Measurements from ENCODE around the gene EML6. TPM values are rescaled to one million over a fixed set of nuclear protein-coding genes. Genes with fewer than 3 reads are reported as not detected.

The EML6 gene
- total RNA-seq, 1 experiment from 2014 or later: 5.2 TPM

DNA sequence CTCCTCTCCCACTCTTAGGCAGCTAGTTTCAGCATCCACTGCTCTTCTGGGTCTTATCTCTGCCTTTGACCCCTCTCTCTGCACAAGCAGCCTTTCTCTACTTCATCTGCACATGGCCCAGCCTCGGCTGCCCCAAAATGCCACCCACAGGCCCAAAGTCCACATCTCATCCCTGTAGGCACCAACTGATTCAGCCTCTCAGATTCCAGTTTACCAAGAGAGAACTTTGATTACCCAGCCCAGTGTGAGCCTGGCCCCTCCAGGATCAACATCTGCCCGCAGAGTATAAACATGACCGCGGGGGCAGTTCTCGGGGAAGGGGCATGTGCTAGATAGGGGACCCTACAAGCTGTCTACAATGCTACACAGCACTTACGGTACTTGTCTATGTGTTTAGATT is 185.1 kb downstream of the EML6 start:
- Histone ChIP-seq H3K9me3 (no peaks in the 10 kb centered on the region), H3K36me3 (ENCODE audit: control insufficient read depth, insufficient read depth, low read length) (no peaks in the 10 kb centered on the region), H3K4me3 (ENCODE audit: low read depth, low read length) (no peak overlapping the region), H3K4me1 (peaks cover 29% of the 10 kb centered on the region), H3K27me3 (replicated peaks; ENCODE audit: control insufficient read depth, insufficient read depth, low read length) (no peaks in the 10 kb centered on the region)
- Mint-ChIP-seq H3K36me3 (ENCODE audit: insufficient read depth, unreplicated experiment) (no peaks in the 10 kb centered on the region), H3K4me1 (ENCODE audit: low read depth, unreplicated experiment) (peaks cover 23% of the 10 kb centered on the region), H3K27ac (ENCODE audit: unreplicated experiment) (no peak overlapping the region), H3K27me3 (ENCODE audit: insufficient read depth, unreplicated experiment) (no peaks in the 10 kb centered on the region), H3K4me3 (ENCODE audit: unreplicated experiment) (no peak overlapping the region), H3K9me3 (ENCODE audit: unreplicated experiment) (no peaks in the 10 kb centered on the region)
- intact Hi-C loops (cut with micrococcal nuclease; ENCODE audit: unreplicated experiment): no loop called here
- no TSS peak for BruUV-seq (replicated peaks)
- TF ChIP-seq, protein P1, sequence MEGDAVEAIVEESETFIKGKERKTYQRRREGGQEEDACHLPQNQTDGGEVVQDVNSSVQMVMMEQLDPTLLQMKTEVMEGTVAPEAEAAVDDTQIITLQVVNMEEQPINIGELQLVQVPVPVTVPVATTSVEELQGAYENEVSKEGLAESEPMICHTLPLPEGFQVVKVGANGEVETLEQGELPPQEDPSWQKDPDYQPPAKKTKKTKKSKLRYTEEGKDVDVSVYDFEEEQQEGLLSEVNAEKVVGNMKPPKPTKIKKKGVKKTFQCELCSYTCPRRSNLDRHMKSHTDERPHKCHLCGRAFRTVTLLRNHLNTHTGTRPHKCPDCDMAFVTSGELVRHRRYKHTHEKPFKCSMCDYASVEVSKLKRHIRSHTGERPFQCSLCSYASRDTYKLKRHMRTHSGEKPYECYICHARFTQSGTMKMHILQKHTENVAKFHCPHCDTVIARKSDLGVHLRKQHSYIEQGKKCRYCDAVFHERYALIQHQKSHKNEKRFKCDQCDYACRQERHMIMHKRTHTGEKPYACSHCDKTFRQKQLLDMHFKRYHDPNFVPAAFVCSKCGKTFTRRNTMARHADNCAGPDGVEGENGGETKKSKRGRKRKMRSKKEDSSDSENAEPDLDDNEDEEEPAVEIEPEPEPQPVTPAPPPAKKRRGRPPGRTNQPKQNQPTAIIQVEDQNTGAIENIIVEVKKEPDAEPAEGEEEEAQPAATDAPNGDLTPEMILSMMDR (IDR thresholded peaks at IDR 0.05; ENCODE audit: insufficient read depth in 1 of 2, low read depth in 1 of 2, low read length in 1 of 2, severe bottlenecking in 1 of 2, unreplicated experiment in 1 of 2): no peak
- ChIA-PET CTCF (interaction anchor here (1.4 kb wide), 1 partner anchor 9 kb away, joined by 3 read pairs; no protein-coding TSS in a partner anchor), POLR2A (no interaction called here)
- no peak for DNase-seq

DNA sequence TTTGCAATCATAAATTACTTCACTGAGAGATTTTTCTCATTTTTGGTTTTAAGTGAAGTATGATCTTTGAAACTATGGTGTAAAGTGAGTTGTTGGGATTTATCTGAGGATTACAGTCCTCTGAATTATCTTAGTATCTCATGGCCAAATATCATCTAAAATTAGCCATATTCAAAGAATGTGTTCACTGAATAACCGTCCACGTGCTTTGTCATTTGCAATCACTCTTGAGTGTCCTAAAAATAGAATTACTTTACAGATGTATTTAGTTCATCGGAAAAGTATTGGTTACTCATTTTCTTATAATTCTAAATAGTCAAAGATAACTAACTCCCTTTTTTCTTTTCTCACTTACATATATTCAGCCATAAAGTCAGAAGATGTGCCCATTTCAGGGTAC is 185.5 kb downstream of the EML6 start:
- intact Hi-C loops (cut with micrococcal nuclease; ENCODE audit: unreplicated experiment): no loop called here
- Mint-ChIP-seq H3K27ac (ENCODE audit: unreplicated experiment) (no peak overlapping the region), H3K27me3 (ENCODE audit: insufficient read depth, unreplicated experiment) (no peaks in the 10 kb centered on the region), H3K9me3 (ENCODE audit: unreplicated experiment) (no peaks in the 10 kb centered on the region), H3K4me3 (ENCODE audit: unreplicated experiment) (no peak overlapping the region), H3K36me3 (ENCODE audit: insufficient read depth, unreplicated experiment) (no peaks in the 10 kb centered on the region), H3K4me1 (ENCODE audit: low read depth, unreplicated experiment) (peaks cover 19% of the 10 kb centered on the region)
- POLR2A ChIA-PET: no interaction called here
- Histone ChIP-seq H3K4me1 (peaks cover 25% of the 10 kb centered on the region), H3K4me3 (ENCODE audit: low read depth, low read length) (no peak overlapping the region), H3K36me3 (ENCODE audit: control insufficient read depth, insufficient read depth, low read length) (no peaks in the 10 kb centered on the region), H3K27me3 (replicated peaks; ENCODE audit: control insufficient read depth, insufficient read depth, low read length) (no peaks in the 10 kb centered on the region), H3K9me3 (no peaks in the 10 kb centered on the region)
- TF ChIP-seq, protein P1 (IDR thresholded peaks at IDR 0.05; ENCODE audit: insufficient read depth in 1 of 2, low read depth in 1 of 2, low read length in 1 of 2, severe bottlenecking in 1 of 2, unreplicated experiment in 1 of 2): no peak
- DNase-seq: no peak
- CTCF ChIA-PET: interaction anchor here (1.4 kb wide), 1 partner anchor 9 kb away, joined by 3 read pairs; no protein-coding TSS in a partner anchor
- no TSS peak for BruUV-seq (replicated peaks)

DNA sequence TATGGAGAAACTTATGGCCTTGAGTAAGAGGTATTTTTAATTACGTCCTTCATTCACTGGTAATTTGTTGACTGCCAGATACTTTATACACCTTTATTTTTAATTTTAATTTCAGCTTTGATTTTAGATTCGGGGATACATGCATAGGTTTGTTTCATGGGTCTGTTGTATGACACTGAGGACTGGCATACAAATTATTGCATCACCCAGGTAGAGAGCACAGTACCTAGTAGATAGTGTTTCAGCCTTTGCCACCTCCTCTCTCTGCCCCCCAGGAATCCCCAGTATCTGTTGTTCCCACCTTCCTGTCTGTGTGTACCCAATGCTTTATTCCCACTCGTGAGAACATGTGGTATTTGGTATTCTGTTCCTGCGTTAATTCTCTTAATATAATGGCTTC is 188.8 kb downstream of the EML6 start:
- no peaks in the 10 kb centered on the region for H3K36me3 ChIP-seq (ENCODE audit: control insufficient read depth, insufficient read depth, low read length)
- H3K9me3 ChIP-seq: no peaks in the 10 kb centered on the region
- Mint-ChIP-seq H3K4me1 (ENCODE audit: low read depth, unreplicated experiment) (no peaks in the 10 kb centered on the region), H3K9me3 (ENCODE audit: unreplicated experiment) (no peaks in the 10 kb centered on the region), H3K36me3 (ENCODE audit: insufficient read depth, unreplicated experiment) (no peaks in the 10 kb centered on the region), H3K27me3 (ENCODE audit: insufficient read depth, unreplicated experiment) (no peaks in the 10 kb centered on the region), H3K4me3 (ENCODE audit: unreplicated experiment) (no peak overlapping the region), H3K27ac (ENCODE audit: unreplicated experiment) (no peak overlapping the region)
- intact Hi-C loops (cut with micrococcal nuclease; ENCODE audit: unreplicated experiment): no loop called here
- POLR2A ChIA-PET: interaction anchor here (1.0 kb wide), 1 partner anchor 138 kb away, joined by 3 read pairs; no protein-coding TSS in a partner anchor
- no peak for DNase-seq
- no TSS peak for BruUV-seq (replicated peaks)
- CTCF ChIA-PET: no interaction called here
- TF ChIP-seq, protein P1 (IDR thresholded peaks at IDR 0.05; ENCODE audit: insufficient read depth in 1 of 2, low read depth in 1 of 2, low read length in 1 of 2, severe bottlenecking in 1 of 2, unreplicated experiment in 1 of 2): no peak
- no peak overlapping the region for H3K4me3 ChIP-seq (ENCODE audit: low read depth, low read length)
- no peaks in the 10 kb centered on the region for H3K4me1 ChIP-seq
- no peaks in the 10 kb centered on the region for H3K27me3 ChIP-seq (replicated peaks; ENCODE audit: control insufficient read depth, insufficient read depth, low read length)

All from Caco-2 (cell line).